HG03460 (cell line): Measurements from ENCODE around the gene KRT31.
"Not testable (repeated sequence)": the region's sequence is repeated elsewhere in the genome, so short reads cannot be mapped to it uniquely, and the experiment has no call there.

Experiments used
- ATAC-seq: cut with Tn5 transposase; IDR thresholded peaks from one replicate; pipeline ENCODE4 v1.9.1; 2021; ENCODE audit not compliant: unreplicated experiment

KRT31 gene

DNA sequence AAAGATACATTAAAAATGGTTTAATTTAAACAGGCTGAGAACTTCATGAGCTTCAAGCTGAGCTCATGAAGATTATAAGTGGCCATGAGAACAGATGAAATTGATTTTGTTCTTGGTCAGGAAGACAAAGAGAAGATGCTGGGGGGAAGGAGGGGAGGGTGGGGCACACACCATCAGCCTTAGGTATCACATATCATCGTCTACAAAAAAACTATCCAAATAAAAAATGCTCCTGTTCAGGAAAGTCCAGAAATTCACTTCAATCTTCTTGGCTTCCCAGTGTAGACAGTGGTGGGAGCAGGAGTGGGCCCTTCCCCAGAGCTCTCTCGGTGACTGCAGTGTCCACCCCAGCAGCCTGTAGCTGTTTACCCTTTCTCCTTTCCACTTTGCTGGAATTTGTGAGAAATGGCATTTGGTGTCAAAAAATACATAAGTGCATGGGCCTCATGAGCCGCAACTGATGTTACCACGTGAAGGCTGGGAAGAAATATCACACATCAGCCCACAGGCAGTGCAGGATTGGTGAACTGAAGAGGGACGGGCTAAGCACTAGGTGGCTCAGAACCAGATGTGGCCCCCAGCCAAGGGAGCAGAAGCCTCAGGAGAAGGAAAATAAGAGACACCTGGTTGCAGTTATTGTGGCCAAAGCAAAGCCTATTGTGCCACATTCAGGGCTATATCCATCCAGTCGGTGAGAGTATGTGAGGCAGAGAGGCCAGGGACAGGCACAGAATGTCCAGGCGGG lies 20.9 kb upstream of the KRT31 start:
- no peak for ATAC-seq

DNA sequence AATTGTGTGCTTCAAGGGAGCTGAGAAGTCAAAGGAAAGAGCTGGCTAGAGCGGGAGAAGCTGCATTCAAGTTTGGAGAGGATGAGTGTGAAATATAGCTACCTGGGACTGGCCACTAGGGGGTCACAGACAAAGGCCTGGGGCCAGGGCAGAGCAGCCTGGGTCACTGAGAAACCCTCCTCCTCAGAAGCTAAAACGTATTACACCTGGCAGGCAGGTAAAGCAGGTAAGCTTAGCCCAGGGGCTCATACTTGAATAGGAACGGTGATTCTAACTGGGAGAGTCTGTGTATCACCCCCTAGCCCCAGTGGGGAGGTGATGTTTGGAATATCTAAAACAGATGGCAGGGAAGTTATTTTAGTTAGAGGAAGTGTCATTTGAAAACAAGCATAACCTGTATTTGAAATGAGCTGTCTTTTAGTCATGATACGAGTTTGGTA lies 20.2 kb upstream of the KRT31 start:
- no peak for ATAC-seq

DNA sequence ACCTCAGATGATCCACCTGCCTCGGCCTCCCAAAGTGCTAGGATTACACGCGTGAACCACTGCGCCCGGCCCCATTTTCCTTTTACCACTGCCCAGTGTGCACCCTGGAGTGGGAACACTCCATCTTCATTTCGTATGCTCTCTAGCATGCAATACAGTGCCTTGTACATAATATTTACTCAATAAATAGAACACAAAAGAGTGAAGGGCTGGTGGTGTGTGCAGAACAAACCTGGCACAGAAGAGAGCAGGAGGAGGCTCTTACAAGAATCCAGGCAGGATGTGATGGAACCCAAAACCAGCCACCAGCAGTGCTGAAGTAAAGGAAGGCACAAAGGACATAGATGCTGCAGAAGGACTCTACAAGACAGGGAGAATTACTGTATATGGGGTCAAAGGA lies 19.7 kb upstream of the KRT31 start:
- no peak for ATAC-seq

DNA sequence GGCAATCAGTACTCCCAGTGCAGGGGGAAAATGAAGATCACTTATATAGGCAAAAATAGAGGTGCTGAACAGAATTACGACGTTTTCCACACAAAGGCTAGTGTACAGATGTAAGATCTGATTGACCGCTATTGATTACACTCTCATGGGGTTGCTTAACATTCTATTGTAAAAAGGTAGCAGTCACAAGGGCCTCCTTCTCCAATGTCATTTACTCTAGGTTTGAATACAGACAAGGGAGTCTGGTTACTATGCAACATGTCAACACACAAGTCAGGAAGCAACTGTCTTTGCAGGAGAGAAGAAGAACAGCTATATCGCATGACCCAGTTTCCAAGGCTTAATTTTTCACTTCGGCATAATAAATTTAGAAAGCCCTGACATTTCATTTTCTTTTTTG lies 19.1 kb upstream of the KRT31 start:
- ATAC-seq, result no peak

DNA sequence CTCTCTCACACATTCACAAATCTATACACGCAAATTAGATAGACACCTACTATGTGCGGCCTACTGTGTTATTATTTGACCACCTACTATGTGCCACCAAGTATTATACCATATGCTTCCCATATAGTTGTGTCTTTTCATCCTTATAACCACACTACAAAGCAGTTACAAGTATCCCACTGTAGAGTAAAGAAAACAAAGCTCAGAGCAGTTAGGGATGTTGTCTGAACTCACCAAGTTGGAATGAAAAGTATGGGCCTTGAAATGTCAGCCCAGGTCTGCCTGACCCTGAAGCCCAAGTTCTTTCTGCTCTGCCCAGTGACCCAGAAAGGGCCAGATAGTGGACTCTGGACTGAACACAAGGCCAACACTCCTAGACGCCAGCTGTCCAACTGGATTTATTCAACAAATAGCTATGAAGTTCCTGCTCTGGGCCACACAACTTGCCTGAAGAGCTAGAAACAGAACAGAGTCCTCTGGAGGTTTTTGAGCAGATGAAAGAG lies 18.5 kb upstream of the KRT31 start:
- ATAC-seq, result no peak

DNA sequence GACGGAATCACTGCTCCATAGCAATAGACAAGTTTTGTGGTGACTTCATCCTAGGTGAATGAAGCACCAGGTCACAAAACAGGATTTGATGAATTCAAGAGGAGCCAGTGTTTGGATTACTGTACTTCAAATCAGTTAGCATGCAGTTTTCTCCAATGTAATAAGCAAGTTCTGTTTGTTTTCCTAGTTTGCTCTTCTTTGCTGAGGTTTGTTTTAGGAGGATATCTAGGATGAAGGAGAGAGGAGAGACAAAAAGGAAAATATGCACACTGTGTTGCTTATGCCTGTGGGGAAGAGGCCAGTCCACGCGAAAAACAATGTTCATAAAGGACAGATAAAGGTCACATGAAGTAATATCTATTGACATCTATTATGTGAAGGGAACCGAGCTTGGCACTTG lies 18.0 kb upstream of the KRT31 start:
- no peak for ATAC-seq

DNA sequence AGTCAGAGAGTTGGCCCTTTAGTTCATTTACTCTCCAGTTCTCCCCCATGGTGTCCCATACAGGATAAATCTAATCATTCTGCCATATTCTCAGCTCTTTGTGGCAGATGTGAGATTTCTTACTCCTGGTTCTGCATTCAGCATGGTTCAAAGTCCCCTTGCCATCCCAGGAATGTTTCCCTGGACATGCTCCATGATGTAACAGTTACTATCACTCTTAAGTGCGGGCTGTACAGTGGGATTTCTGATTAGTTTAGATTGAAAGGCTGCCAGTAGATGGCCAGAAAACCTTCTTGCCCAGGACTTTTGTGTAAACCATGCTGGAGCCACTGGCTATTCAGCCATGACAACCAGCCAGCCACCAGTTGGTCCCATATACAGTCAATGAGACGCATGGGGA lies 16.6 kb upstream of the KRT31 start:
- ATAC-seq, result no peak

DNA sequence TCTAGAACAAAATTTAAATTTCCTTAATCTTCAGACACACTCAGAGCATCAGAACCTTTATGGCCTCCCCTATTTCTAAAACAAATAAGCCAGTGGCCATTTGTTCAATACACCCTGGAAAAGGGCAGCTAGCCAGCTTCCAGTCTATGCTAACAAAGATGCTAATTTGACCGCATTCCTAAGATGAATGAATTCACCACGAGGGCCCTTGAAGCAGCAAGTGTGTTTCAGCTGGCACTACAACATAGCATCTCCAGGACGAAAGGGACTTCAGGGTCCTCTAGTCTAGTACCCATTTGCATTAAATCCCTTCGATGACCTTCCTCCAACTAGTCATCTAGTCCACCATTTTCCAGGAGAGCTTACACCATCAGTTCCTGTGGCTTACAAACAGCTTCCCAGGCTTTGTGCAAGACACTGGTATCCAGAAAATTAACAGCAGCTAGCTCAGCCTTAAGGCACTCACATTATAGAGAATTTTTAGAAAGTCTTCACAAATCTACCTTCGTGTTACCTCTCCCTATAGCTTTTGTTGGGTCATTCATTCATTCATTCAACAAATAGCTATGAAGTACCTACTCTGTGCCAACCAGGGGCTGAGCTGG lies 16.0 kb upstream of the KRT31 start:
- no peak for ATAC-seq

DNA sequence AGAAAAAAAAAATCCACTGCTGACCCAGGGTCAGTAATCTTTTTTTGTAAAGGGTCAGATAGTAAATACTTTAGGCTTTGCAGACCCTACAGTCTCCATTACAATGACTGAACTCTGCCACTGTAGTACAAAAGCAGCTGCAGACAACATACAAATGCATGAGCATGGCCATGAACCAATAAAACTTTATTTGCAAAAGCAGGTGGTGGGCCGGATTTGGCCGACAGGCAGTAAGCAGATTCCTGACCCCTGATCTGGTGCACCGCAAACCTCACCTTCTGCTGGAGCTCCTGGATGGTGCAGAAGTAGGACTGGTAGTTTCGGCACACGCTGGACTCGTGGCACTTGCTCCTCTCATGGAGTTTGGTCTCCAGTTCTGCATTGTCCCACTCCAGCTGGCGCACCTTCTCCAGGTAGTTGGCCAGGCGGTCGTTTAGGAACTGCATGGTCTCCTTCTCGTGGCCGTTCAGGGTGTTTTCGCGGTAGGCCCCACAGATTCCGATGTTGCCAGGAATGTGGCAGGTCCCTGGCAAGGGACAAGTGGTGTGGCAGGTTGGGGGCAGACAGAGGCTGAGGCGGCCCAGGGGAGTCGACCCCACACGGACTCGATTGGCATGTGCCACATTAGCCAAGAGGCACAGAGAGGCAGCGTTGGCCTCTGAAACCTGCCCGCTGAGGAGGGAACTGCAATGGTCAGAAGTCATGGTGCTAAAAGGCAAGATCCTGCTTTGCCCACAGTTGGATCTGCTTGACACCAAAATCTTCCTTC lies 13.8 kb upstream of the KRT31 start:
- no peak for ATAC-seq

DNA sequence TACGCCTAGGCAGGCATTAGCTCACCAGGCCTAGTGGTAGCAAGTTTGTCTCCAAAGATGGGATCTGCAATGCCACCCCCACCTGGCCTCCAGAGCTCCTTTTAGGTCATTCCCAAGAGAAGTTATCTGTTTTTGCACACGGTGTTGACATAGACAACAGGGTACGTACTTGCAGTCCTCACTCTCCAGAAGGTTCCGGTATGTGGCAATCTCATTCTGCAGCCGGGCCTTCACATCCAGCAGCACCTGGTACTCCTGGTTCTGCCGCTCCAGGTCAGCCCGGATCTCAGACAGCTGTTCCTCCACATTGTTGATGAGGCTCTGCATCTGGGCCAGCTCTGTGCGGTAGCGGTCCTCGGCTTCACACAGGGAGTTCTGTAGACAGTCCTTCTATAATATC lies 9.8 kb upstream of the KRT31 start:
- ATAC-seq, result no peak

DNA sequence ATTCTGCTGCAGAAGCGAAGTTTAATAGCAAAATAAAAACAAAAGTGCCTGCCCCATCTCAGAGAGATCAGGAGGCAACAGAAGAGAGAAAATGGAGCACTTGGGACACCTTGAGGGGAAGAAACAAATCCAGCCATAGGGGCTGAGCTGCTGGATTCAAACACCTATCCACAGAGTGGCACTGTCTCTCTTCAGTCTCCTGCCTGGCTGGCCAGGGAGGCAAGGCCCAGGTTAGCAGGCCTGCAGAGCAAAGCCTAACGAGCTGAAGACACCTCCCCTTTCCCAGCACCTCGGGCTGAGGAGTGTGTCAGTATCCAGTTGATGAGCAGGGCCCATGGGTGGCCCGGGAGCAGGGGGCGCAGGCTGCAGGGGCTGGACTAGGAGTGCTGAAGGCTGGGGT lies 8.8 kb upstream of the KRT31 start:
- ATAC-seq, result no peak

DNA sequence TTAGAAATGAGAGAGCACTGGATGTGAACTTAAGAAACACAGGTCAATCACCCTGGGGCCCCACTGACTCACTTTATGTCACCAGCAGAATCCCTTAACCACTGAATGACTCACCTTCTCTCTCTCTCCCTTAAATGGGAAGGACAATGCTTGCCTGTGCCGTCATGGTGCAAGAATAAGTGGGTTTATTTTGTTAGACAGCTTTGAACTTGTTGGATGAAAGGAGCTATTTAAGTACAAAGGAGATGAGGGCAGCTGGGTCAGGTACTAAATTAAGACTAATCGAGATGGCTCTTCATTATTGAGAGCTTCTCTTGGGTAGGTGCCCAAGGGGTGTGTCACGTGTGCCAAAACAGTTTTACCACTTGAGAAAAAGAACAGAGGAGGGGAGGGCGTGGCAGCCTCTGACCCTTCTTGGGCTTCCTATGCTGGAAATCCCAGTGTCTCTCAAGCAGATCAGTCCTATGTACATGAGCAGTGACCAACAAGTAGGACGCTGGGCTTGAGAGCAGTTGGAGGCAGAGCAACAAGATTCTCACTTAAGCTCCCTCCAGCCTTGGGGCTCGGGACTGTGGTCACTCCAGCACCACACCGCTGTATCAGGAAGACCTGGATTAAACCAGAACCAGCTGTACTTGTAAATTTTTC lies 6.7 kb upstream of the KRT31 start:
- no peak for ATAC-seq

DNA sequence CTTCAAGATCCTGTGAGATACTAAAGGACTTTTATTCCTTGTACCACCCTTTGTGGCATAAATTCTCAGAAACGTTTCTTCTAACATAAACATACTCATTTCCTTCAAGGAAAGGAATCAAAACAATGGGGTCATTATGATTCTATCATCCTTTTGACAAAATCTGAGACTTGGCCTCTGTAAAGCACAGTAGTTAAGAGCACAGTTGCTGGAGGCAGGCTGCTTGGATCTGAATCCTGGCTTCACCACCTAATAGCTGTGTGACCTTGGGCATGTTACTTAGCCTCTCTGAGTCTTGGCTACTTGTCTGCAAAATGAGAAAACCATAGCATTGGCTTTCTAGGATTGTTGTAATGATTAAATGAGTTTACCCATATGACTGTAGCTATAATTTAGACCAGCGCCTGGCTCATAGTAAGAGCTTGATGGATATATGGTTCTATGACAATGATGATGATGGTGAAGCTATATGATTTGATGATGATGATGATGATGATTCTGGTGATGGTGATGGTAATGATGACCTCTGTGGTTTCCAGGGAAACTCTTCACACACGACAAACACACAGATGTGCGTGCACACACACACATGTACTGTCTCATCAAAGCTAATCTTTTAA lies 6.1 kb upstream of the KRT31 start:
- ATAC-seq, result no peak

DNA sequence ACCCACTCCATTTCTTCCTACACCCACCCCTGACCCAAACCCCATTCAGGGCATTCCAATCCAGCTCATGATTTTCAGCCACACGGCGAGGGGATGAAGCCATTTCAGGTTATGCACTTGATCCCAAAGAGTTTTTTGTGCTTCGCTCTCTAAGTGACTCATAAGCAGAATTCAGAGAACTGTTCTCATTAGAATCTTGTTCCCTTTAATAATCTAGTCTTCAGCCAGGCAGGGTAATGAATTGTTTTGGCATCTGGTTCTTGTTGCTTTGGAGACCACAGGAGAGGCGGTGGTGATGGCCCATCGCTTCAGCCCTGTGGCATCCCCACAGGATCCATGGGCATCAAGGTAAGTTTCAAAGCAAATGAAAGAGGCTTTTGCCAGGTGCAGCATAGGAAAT lies 4.8 kb upstream of the KRT31 start:
- ATAC-seq, result no peak

DNA sequence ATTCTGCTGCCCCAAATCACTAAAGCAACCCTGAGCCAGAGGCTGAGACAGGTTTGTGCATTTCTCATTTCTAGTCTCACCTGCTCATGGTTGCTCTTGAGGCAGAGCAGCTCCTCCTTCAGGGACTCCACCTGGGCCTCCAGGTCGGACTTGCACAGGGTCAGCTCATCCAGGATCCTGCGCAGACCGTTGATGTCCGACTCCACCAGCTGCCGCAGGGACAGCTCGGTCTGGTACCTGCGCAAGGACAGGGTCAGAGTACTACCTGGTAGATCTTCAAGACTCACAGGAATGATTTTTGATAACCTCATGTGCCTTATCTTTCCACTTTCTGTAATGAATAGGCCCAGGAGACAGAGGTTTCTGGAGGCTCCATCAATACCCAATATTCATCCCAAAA lies 1.1 kb downstream of the KRT31 start:
- ATAC-seq, result no peak

DNA sequence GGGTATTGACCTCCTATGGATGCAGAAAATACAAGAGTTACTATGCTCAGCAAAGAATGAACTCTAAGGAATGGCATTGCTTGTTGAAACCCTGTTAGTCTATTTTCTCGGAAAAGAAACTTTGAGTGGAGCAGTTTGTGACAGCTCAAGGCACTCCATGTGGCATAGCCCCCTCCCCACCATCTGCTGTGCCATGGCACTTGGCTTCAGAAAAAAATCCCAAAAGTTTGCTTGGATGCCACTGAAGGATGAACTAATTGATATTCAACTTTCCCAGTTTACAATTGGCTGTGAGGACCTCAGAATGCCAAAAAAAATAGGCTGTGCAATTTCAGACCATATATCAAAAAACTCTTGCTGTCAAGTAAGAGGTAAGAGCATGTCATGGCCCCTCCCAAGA lies 1.8 kb downstream of the KRT31 start:
- no peak for ATAC-seq

DNA sequence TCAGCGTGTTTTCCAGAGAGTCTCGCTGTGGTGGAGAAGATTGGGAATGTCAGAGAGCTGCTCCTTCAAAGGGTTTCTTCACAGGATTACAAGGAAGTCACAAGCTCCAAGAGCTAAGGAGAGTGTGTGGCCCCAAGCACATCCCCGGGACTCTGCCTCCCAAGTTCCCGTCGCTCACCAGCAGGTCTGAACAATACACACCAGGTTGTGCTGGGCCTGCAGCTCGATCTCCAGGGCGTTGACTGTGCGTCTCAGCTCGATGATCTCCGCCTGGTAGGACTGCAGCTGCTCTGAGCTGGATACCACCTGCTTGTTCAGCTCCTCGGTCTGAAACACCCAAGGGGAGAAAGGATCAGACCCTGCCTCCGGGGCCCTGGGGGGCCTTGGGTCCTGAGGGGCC lies 2.4 kb downstream of the KRT31 start:
- ATAC-seq, result not testable (repeated sequence)

DNA sequence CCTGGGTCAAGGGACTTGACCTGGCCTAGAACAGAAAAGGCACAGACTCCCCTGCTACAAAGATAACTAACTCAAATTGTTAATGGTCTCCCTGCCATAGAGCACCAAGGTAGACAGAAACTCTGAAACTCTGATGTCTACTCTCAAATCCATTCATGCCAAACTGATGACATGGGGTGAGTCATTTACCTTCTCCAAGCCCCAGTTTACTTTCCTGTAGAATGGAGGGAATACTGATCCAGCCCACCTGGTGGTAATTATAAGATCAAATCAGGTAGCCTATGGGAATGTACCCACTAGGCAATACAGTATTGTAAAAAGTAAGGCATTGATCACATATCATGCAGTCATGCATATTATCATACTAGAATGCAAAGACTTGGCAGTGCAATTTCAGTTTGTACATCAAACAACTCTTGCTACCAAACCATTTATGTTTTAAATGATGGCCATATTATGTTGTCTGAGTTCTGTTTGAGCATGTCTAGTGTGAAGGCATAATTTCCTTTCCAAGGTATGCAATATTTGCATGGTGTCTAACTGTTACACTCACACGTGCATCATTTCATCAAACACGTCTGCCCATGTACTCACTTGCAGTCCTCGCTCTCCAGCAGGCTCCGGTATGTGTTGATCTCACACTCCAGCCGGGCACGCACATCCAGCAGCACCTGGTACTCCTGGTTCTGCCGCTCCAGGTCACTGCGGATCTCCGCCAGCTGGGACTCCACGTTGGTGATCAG lies 3.0 kb downstream of the KRT31 start:
- ATAC-seq, result no peak

DNA sequence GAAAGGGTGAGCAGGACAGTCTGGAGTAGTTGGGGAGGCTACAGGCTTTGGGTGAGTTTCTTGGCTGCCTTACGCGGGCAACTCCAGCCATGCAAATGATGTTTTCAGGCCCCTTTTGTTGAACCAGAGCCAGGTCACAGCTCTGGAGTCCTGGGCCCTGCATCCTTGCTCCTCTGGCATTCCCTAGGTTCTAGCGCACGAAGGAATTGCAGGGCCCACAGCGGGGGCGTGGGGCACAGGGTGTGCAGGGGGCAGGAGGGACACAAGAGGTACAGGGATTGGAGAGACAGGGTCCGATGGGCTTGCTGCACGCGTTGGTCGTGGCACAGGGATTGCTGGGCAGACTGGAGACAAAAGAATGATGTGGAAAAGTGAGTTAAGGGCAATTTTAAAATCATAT lies 3.6 kb downstream of the KRT31 start:
- ATAC-seq, result no peak

DNA sequence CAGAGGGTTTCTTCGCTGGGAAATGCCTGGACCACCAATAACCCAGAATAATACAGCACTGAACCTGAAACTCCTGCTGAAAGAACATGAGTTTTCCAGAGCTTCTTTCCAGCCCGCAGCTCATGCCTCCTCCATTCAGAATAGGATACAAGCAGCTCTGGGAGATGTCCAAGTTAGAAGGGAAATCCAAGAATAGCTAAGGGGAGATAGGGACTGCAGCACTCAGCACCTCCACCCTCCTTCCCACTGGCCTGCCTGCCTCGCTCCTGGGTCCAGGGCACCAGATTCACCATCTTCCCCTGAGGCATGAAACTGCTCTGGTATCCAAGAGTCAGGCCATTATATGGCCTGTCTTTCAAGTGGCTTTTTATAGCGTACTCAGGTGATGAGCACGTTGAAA lies 4.1 kb downstream of the KRT31 start:
- ATAC-seq, result no peak
